Fibroblast of skin of right biceps (primary cell): ENCODE measurements around the gene CXCL14.

Experiments
- DNase-seq: peaks from one replicate; pipeline ENCODE4 v3.0.0-alpha.2; 2013

Gene CXCL14

GRCh38 chr5:135578685-135579341 is at the start of gene CXCL14:
TSS of gene CXCL14 (minus strand) at chr5:135578991. CDS start at chr5:135578778, 213 bp downstream.
- peak; percentile 88 for DNase-seq

- no peak for DNase-seq
Measured at GRCh38 chr5:135626636-135627035, 47.8 kb upstream of the CXCL14 start.

- no peak for DNase-seq
Measured at GRCh38 chr5:135625961-135626360, 47.2 kb upstream of the CXCL14 start.

- DNase-seq, result no peak
Measured at GRCh38 chr5:135625486-135625885, 46.7 kb upstream of the CXCL14 start.

- no peak for DNase-seq
Measured at GRCh38 chr5:135625061-135625460, 46.3 kb upstream of the CXCL14 start.

- no peak for DNase-seq
Measured at GRCh38 chr5:135623186-135623715, 44.5 kb upstream of the CXCL14 start.

GRCh38 chr5:135615581-135616260 is 36.9 kb upstream of the CXCL14 start:
- no peak for DNase-seq

GRCh38 chr5:135615171-135615570 is 36.4 kb upstream of the CXCL14 start:
- DNase-seq, result no peak

- no peak for DNase-seq
Measured at GRCh38 chr5:135609981-135610380, 31.2 kb upstream of the CXCL14 start.

GRCh38 chr5:135608761-135609443 is 30.1 kb upstream of the CXCL14 start:
- DNase-seq, result no peak

- no peak for DNase-seq
Measured at GRCh38 chr5:135608361-135608760, 29.6 kb upstream of the CXCL14 start.

GRCh38 chr5:135606431-135606830 is 27.6 kb upstream of the CXCL14 start:
- DNase-seq, result no peak

GRCh38 chr5:135605221-135605620 is 26.4 kb upstream of the CXCL14 start:
- no peak for DNase-seq

- no peak for DNase-seq
Measured at GRCh38 chr5:135604056-135604455, 25.3 kb upstream of the CXCL14 start.

- DNase-seq, result no peak
Measured at GRCh38 chr5:135602882-135603721, 24.3 kb upstream of the CXCL14 start.

GRCh38 chr5:135601466-135601865 is 22.7 kb upstream of the CXCL14 start:
- no peak for DNase-seq

- no peak for DNase-seq
Measured at GRCh38 chr5:135600971-135601381, 22.2 kb upstream of the CXCL14 start.

GRCh38 chr5:135600152-135600570 is 21.4 kb upstream of the CXCL14 start:
- DNase-seq, result no peak

- no peak for DNase-seq
Measured at GRCh38 chr5:135599421-135600151, 20.8 kb upstream of the CXCL14 start.

- DNase-seq, result no peak
Measured at GRCh38 chr5:135598691-135599395, 20.1 kb upstream of the CXCL14 start.

GRCh38 chr5:135596788-135597187 is 18.0 kb upstream of the CXCL14 start:
- DNase-seq, result no peak
